Measurements from ENCODE around the gene PARK7.

The PARK7 gene

GRCh38 chr1:8025061-8025670 lies 63.7 kb downstream of the PARK7 start:
- TF ChIP-seq FOXP2 (optimal IDR thresholded peaks at IDR 0.05; ENCODE audit: borderline replicate concordance, extremely low read depth, extremely low read length, insufficient read depth) (no peak), TAF1 (IDR thresholded peaks at IDR 0.05; ENCODE audit: borderline replicate concordance, insufficient read depth, low read length) (no peak), SIN3A (IDR thresholded peaks at IDR 0.05; ENCODE audit: borderline replicate concordance, insufficient read depth, low read length) (no peak), POLR2AphosphoS5 (IDR thresholded peaks at IDR 0.05; ENCODE audit: low read depth, low read length) (no peak; the same call in 1 of the 2 replicates)
- TF ChIP-seq, protein P1, sequence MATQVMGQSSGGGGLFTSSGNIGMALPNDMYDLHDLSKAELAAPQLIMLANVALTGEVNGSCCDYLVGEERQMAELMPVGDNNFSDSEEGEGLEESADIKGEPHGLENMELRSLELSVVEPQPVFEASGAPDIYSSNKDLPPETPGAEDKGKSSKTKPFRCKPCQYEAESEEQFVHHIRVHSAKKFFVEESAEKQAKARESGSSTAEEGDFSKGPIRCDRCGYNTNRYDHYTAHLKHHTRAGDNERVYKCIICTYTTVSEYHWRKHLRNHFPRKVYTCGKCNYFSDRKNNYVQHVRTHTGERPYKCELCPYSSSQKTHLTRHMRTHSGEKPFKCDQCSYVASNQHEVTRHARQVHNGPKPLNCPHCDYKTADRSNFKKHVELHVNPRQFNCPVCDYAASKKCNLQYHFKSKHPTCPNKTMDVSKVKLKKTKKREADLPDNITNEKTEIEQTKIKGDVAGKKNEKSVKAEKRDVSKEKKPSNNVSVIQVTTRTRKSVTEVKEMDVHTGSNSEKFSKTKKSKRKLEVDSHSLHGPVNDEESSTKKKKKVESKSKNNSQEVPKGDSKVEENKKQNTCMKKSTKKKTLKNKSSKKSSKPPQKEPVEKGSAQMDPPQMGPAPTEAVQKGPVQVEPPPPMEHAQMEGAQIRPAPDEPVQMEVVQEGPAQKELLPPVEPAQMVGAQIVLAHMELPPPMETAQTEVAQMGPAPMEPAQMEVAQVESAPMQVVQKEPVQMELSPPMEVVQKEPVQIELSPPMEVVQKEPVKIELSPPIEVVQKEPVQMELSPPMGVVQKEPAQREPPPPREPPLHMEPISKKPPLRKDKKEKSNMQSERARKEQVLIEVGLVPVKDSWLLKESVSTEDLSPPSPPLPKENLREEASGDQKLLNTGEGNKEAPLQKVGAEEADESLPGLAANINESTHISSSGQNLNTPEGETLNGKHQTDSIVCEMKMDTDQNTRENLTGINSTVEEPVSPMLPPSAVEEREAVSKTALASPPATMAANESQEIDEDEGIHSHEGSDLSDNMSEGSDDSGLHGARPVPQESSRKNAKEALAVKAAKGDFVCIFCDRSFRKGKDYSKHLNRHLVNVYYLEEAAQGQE (IDR thresholded peaks at IDR 0.05; ENCODE audit: insufficient read depth in 1 of 2, low read depth in 2 of 2, low read length in 2 of 2): no peak

DNA sequence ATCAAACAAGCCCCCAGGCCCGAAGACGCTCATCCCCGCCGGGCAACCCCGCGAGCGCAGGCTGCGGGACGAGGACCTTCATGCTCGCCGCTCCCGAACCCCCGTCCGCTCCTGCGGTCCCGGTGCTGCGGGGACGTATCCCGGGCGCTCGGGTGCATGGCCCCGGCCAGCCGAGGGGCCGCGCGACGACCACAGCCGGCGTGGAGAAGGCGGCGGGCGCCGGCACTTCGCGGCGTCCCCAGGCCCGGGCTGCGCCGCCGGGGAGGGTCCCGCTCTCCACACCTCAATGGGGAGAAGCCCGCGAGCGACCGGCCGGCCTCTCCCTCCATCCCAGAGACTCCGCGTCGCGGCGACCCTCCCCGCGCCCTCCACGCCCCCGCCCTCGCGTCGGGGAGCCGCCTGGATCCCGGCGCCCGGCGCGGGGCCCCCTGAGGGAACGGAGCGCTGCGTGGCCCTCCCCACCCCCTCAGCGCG lies 64.2 kb downstream of the PARK7 start:
- TF ChIP-seq, protein P1 (IDR thresholded peaks at IDR 0.05; ENCODE audit: insufficient read depth in 1 of 2, low read depth in 2 of 2, low read length in 2 of 2): no peak
- TF ChIP-seq TAF1 (IDR thresholded peaks at IDR 0.05; ENCODE audit: borderline replicate concordance, insufficient read depth, low read length) (no peak), SIN3A (IDR thresholded peaks at IDR 0.05; ENCODE audit: borderline replicate concordance, insufficient read depth, low read length) (no peak), FOXP2 (optimal IDR thresholded peaks at IDR 0.05; ENCODE audit: borderline replicate concordance, extremely low read depth, extremely low read length, insufficient read depth) (no peak), POLR2AphosphoS5 (IDR thresholded peaks at IDR 0.05; ENCODE audit: low read depth, low read length) (no peak)

DNA sequence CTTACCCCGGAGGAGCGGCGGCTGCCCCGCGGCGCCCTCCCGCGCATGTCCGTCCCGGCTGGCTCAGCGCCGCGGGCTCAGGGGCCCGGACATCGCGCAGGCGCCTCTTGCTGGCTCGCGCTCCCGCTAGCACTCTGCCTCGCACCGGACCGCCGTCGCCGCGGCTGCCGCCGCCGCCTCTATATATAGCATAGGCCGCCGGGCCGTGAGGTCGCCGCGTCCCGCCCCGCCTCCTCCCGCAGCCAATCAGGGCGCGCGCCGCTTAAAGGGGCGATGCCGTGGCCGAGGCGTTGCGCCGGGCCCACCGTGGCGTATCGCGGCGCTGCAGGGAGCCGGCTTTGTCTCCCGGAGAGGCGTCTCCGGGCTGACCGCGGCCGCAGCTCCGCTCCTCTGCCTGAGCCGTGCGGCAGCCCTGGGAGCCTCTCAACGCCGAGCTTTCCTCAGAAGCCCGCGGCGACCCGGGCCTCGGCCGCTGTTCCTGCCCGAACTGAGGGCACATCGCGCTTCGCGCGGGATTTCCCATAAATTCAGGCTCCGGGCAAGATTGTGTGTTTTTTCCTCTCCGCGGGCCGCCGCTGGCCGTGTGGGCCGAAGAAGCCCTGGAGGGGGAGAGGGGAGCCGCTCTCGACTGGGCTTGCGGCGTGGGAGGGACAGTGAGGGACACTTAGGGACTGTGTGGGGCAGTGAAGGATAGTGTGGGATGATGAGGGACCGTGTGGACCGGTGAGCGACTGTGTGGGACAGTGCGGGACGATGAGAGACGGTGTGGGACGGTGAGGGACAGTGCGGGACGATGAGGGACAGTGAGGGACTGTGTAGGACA lies 64.9 kb downstream of the PARK7 start, which contains the start of gene ERRFI1:
Gene ERRFI1 (minus strand): TSS at position 157 of the 823 bp plus-strand sequence. CDS start 10,690 bp downstream, outside the sequence.
- TF ChIP-seq POLR2AphosphoS5 (IDR thresholded peaks at IDR 0.05; ENCODE audit: low read depth, low read length) (peak; percentile 97), SIN3A (IDR thresholded peaks at IDR 0.05; ENCODE audit: borderline replicate concordance, insufficient read depth, low read length) (no peak), FOXP2 (optimal IDR thresholded peaks at IDR 0.05; ENCODE audit: borderline replicate concordance, extremely low read depth, extremely low read length, insufficient read depth) (peak; percentile 83), TAF1 (IDR thresholded peaks at IDR 0.05; ENCODE audit: borderline replicate concordance, insufficient read depth, low read length) (peak; percentile 69; the same call in 1 of the 2 replicates)
- TF ChIP-seq, protein P1 (IDR thresholded peaks at IDR 0.05; ENCODE audit: insufficient read depth in 1 of 2, low read depth in 2 of 2, low read length in 2 of 2): 0 out of 4 replicates have a peak, but pooled peaks of 1 of the 2 experiments have one; percentile 32

GRCh38 chr1:8026976-8027747 lies 65.7 kb downstream of the PARK7 start:
- TF ChIP-seq, protein P1 (IDR thresholded peaks at IDR 0.05; ENCODE audit: insufficient read depth in 1 of 2, low read depth in 2 of 2, low read length in 2 of 2): no peak
- 0 out of 2 replicates have a peak, but pooled peaks have one; percentile 33 for TF ChIP-seq TAF1 (IDR thresholded peaks at IDR 0.05; ENCODE audit: borderline replicate concordance, insufficient read depth, low read length)
- peak; percentile 21; the same call in 1 of the 2 replicates for TF ChIP-seq POLR2AphosphoS5 (IDR thresholded peaks at IDR 0.05; ENCODE audit: low read depth, low read length)

Data from PFSK-1 (cell line).